PC-9 (cell line): ENCODE measurements around the gene TSPEAR.

ENCODE experiments used
- EZH2 ChIP-seq: fragments of 200-600 bp; sonication (generic); IDR thresholded peaks from 2 replicates; pipeline ENCODE4 v1.8.0; 2017; ENCODE audit warnings: antibody characterized with exemption, low read depth
- TF ChIP-seq, protein P1 (sequence below): fragments of 200-600 bp; sonication (generic); conservative IDR thresholded peaks from 2 replicates; pipeline ENCODE4 v1.6.1; 2017; ENCODE audit warnings: mixed run types, antibody characterized with exemption, mild to moderate bottlenecking, moderate library complexity

DNA sequence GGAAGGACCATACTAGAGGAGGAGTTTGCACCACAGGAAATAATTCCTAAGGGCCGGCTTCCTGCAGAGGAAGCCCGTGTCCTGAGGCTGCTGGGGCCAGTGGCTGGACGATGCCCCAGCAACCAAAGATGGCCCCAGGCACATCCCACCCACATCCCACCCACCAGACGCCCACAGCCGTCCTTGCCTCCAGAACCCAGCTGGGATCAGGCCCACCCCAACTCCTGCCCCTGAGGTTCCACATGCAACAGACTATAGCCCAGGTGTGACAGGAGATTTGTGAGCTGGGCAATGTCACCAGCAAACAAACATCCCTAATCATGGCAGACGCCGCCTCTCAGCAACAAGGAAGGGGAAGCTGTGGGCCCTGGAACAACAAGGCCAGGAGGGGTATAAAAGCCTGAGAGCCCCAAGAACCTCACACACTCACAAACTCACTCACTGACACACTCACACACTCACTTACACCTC lies 84.7 kb downstream of the TSPEAR start, which contains the start of gene KRTAP10-9:
- TF ChIP-seq, protein P1, sequence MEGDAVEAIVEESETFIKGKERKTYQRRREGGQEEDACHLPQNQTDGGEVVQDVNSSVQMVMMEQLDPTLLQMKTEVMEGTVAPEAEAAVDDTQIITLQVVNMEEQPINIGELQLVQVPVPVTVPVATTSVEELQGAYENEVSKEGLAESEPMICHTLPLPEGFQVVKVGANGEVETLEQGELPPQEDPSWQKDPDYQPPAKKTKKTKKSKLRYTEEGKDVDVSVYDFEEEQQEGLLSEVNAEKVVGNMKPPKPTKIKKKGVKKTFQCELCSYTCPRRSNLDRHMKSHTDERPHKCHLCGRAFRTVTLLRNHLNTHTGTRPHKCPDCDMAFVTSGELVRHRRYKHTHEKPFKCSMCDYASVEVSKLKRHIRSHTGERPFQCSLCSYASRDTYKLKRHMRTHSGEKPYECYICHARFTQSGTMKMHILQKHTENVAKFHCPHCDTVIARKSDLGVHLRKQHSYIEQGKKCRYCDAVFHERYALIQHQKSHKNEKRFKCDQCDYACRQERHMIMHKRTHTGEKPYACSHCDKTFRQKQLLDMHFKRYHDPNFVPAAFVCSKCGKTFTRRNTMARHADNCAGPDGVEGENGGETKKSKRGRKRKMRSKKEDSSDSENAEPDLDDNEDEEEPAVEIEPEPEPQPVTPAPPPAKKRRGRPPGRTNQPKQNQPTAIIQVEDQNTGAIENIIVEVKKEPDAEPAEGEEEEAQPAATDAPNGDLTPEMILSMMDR, result no peak
- no peak for TF ChIP-seq EZH2
